Keratinocyte (primary cell): ENCODE results near the gene RFC4.

Source experiments
- CTCF ChIP-seq, 3 experiments: IDR thresholded peaks in 1 of 3; conservative IDR thresholded peaks in 1 of 3; optimal IDR thresholded peaks in 1 of 3; 2 replicates in 2 of 3; 3 replicates in 1 of 3; pipeline versions ENCODE3 to v1.5.1; 2011; ENCODE audit warnings: low read length in 3 of 3, mild to moderate bottlenecking in 3 of 3, moderate library complexity in 2 of 3, control low read depth in 1 of 3, inconsistent platforms in 1 of 3; ENCODE audit not compliant: insufficient read depth in 2 of 3; ENCODE audit errors: extremely low read depth in 1 of 3
- EZH2 ChIP-seq: IDR thresholded peaks from one replicate; pipeline ENCODE4 v1.6.1; 2012; ENCODE audit warnings: inconsistent platforms, mild to moderate bottlenecking, low read length, moderate library complexity

DNA sequence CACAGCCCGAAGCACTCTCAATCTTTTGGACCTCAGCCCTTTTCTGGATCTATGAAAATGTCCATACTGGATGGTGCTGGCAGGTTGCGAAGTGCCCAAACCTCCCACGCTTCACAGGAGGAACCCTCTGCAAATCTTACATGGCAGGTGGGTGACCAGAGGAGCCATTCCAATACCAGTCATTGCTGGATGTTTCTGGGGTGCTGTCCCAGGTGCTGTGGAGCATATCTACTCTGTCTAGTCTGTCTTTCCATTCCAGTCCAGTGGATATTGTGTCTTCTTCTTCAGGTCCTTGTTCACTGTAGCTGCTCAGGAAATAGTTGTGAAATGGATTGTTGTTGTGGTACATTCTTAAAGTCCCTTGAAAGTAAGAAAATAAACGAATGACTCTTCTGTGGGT is 25.5 kb upstream of the RFC4 start:
- TF ChIP-seq CTCF (optimal IDR thresholded peaks at IDR 0.05 in 1 of 3, IDR thresholded peaks at IDR 0.05 in 1 of 3, conservative IDR thresholded peaks at IDR 0.05 in 1 of 3; ENCODE audit: extremely low read depth in 1 of 3, insufficient read depth in 2 of 3, low read length in 3 of 3) = no peak
- no peak for TF ChIP-seq EZH2
